ENCODE results near the gene GNPAT. TPM values are rescaled to one million over a fixed set of nuclear protein-coding genes. Genes with fewer than 3 reads are reported as not detected.
A peak's percentile ranks its signal among the peaks of the same experiment; 100 is the strongest.

GNPAT gene
- total RNA-seq, 1 experiment from 2014 or later, result 42.8 TPM

- TF ChIP-seq YY1 (IDR thresholded peaks at IDR 0.05; ENCODE audit: extremely low read depth, insufficient replicate concordance, low read depth, low read length), result no peak
- no peak for TF ChIP-seq EZH2 (IDR thresholded peaks at IDR 0.05)
- no peak for TF ChIP-seq SIN3A (IDR thresholded peaks at IDR 0.05; ENCODE audit: low read depth)
- no peak for TF ChIP-seq ELF1 (IDR thresholded peaks at IDR 0.05; ENCODE audit: borderline replicate concordance, low read depth)
- TF ChIP-seq TCF7L2 (IDR thresholded peaks at IDR 0.05; ENCODE audit: borderline replicate concordance, extremely low read depth, insufficient read depth, insufficient read length), result no peak
- TF ChIP-seq POLR2A (IDR thresholded peaks at IDR 0.05; ENCODE audit: borderline replicate concordance, extremely low read depth, insufficient read depth, insufficient read length), result no peak
Measured at GRCh38 chr1:231218078-231218477, 22.9 kb upstream of the GNPAT start (continued).

GRCh38 chr1:231219422-231220401, 21.3 kb upstream of the GNPAT start:
- TF ChIP-seq CEBPB (IDR thresholded peaks at IDR 0.05; ENCODE audit: low read depth) (no peak), SRF (IDR thresholded peaks at IDR 0.05; ENCODE audit: low read depth) (no peak), POLR2AphosphoS5 (IDR thresholded peaks at IDR 0.05; ENCODE audit: low read depth, low read length) (no peak), SP1 (IDR thresholded peaks at IDR 0.05; ENCODE audit: low read depth) (no peak; the same call in 1 of the 2 replicates), ATF3 (IDR thresholded peaks at IDR 0.05) (no peak)
- Histone ChIP-seq H3K9me3 (ENCODE audit: control insufficient read depth in 1 of 2, insufficient read depth in 1 of 2, low read depth in 1 of 2, low read length in 2 of 2) (no peaks in the 10 kb centered on the region), H3K4me1 (ENCODE audit: control insufficient read depth in 1 of 2, insufficient read depth in 2 of 2, low read length in 2 of 2) (peaks cover 32% of the 10 kb centered on the region in 2 experiments; a peak in 3 of 4 replicates), H3K9ac (ENCODE audit: low read length) (no peak overlapping the region), H4K20me1 (ENCODE audit: insufficient read depth) (no peaks in the 10 kb centered on the region), H3K4me3 (replicated peaks in 1 of 2; ENCODE audit: low read depth in 1 of 2, low read length in 2 of 2) (no peak overlapping the region), H3K27me3 (ENCODE audit: insufficient read depth, low read length) (no peaks in the 10 kb centered on the region), H3K27ac (ENCODE audit: low read depth, low read length) (peak overlapping the region; percentile 44), H3K4me2 (ENCODE audit: low read length) (peak overlapping the region; percentile 34), H3K79me2 (ENCODE audit: insufficient read depth, low read length) (no peaks in the 10 kb centered on the region), H2AFZ (ENCODE audit: low read depth, low read length, poor library complexity, severe bottlenecking) (no peak overlapping the region), H3K9me2 (ENCODE audit: insufficient read depth) (no peaks in the 10 kb centered on the region), H3K36me3 (ENCODE audit: control insufficient read depth in 1 of 2, insufficient read depth in 2 of 2, low read length in 2 of 2) (peaks cover 0 to 9% of the 10 kb centered on the region in 2 experiments; a peak in 3 of 4 replicates)
- no TSS peak for BruUV-seq (replicated peaks)
- DNase-seq (ENCODE audit: low read depth, low spot score), result no peak
- intact Hi-C loops (cut with micrococcal nuclease), result no loop called here
- ChIA-PET CTCF (no interaction called here), POLR2A (no interaction called here), RAD21 (ENCODE audit: low non-redundant PET in 1 of 2, low total read pairs in 2 of 2, uncharacterized antibody in 2 of 2, unreplicated experiment in 2 of 2) (no interaction called here)
- peak; percentile 25 for ATAC-seq
